Brain microvascular endothelial cell (primary cell): ENCODE results near the gene SLC43A3.

ENCODE experiments used
- DNase-seq: peaks from one replicate; pipeline ENCODE4 v3.0.0-alpha.2; 2020
- H3K27ac ChIP-seq: fragments of 250-450 bp; sonication (Bioruptor Pico); 2 replicates; pipeline ENCODE4 v1.5.1; 2020; ENCODE audit warnings: mild to moderate bottlenecking, moderate library complexity
- H3K27me3 ChIP-seq: fragments of 250-450 bp; sonication (Bioruptor Pico); replicated peaks from 2 replicates; pipeline ENCODE4 v1.5.1; 2020; ENCODE audit warnings: mild to moderate bottlenecking
- H3K36me3 ChIP-seq: fragments of 250-450 bp; sonication (Bioruptor Pico); replicated peaks from 2 replicates; pipeline ENCODE4 v1.5.1; 2020; ENCODE audit warnings: mild to moderate bottlenecking
- H3K4me3 ChIP-seq: 2 replicates; pipeline ENCODE4 v1.5.1; 2011; ENCODE audit warnings: low read depth, mild to moderate bottlenecking, control low read depth, low read length, moderate library complexity
- CTCF ChIP-seq: IDR thresholded peaks from 2 replicates; pipeline ENCODE4 v1.5.1; 2011; ENCODE audit warnings: low read depth, mild to moderate bottlenecking, moderate library complexity, low read length, control low read depth, inconsistent platforms; ENCODE audit errors: missing control alignments
- in situ Hi-C: cut with HindIII; loops from 2 replicates; pipeline ENCODE4 v1.10.0; 2017; ENCODE audit warnings: low sequenced_read_pairs, low pct_ligation_motif_present

SLC43A3 gene

GRCh38 chr11:57375490-57375889 is 51.4 kb downstream of the SLC43A3 start:
- Histone ChIP-seq H3K27me3 (no peaks in the 10 kb centered on the region), H3K27ac (no peak overlapping the region), H3K4me3 (no peak overlapping the region), H3K36me3 (no peaks in the 10 kb centered on the region)
- in situ Hi-C loops, result no loop called here
- no peak for TF ChIP-seq CTCF
- no peak for DNase-seq

- in situ Hi-C loops, result no loop called here
- Histone ChIP-seq H3K4me3 (no peak overlapping the region), H3K27ac (no peak overlapping the region), H3K36me3 (no peaks in the 10 kb centered on the region), H3K27me3 (no peaks in the 10 kb centered on the region)
- DNase-seq, result no peak
- TF ChIP-seq CTCF, result no peak
These were observed 52.0 kb downstream of the SLC43A3 start for GRCh38 chr11:57374966-57375365.

GRCh38 chr11:57373146-57373545 is 53.8 kb downstream of the SLC43A3 start:
- TF ChIP-seq CTCF, result no peak
- no peaks in the 10 kb centered on the region for H3K27me3 ChIP-seq
- in situ Hi-C loops, result no loop called here
- no peak for DNase-seq
- no peaks in the 10 kb centered on the region for H3K36me3 ChIP-seq
- H3K27ac ChIP-seq, result no peak overlapping the region
- no peak overlapping the region for H3K4me3 ChIP-seq

- in situ Hi-C loops, result no loop called here
- Histone ChIP-seq H3K4me3 (no peak overlapping the region), H3K36me3 (no peaks in the 10 kb centered on the region), H3K27ac (no peak overlapping the region), H3K27me3 (no peaks in the 10 kb centered on the region)
- DNase-seq, result no peak
- TF ChIP-seq CTCF, result no peak
These were observed 56.0 kb downstream of the SLC43A3 start for GRCh38 chr11:57370941-57371340.

- Histone ChIP-seq H3K27me3 (no peaks in the 10 kb centered on the region), H3K27ac (no peak overlapping the region), H3K4me3 (no peak overlapping the region), H3K36me3 (no peaks in the 10 kb centered on the region)
- no peak for TF ChIP-seq CTCF
- DNase-seq, result peak; percentile 43
- in situ Hi-C loops, result no loop called here
These were observed 56.7 kb downstream of the SLC43A3 start for GRCh38 chr11:57370251-57370650.

GRCh38 chr11:57368845-57369232 is 58.1 kb downstream of the SLC43A3 start:
- no peak for DNase-seq
- H3K36me3 ChIP-seq, result no peaks in the 10 kb centered on the region
- TF ChIP-seq CTCF, result no peak
- in situ Hi-C loops, result no loop called here
- no peak overlapping the region for H3K27ac ChIP-seq
- no peaks in the 10 kb centered on the region for H3K27me3 ChIP-seq
- no peak overlapping the region for H3K4me3 ChIP-seq
